Keratinocyte (primary cell): ENCODE data around the gene A3GALT2. TPM values are rescaled to one million over a fixed set of nuclear protein-coding genes. Genes with fewer than 3 reads are reported as not detected.

Experiments used
- DNase-seq: peaks from one replicate; pipeline ENCODE4 v3.0.0-alpha.2; 2011; ENCODE audit warnings: low read depth, missing footprints, low spot score
- FAIRE-seq: peaks from 2 replicates; lab custom pipeline; 2011; peaks lifted over from hg19 to GRCh38; lab: Jason Lieb, UNC
- H2AFZ ChIP-seq: 2 replicates; pipeline ENCODE4 v1.6.0; 2012; ENCODE audit warnings: low read length, control low read depth, inconsistent platforms; ENCODE audit not compliant: control insufficient read depth
- H3K27ac ChIP-seq: 2 replicates; pipeline ENCODE4 v1.5.1; 2011; ENCODE audit warnings: low read length; ENCODE audit not compliant: control insufficient read depth, insufficient read depth
- H3K27me3 ChIP-seq: 3 replicates; pipeline ENCODE4 v1.6.0; 2011; ENCODE audit warnings: low read length; ENCODE audit not compliant: control insufficient read depth, insufficient read depth; ENCODE audit errors: extremely low read depth
- H3K36me3 ChIP-seq, 2 experiments: 2 replicates in 1 of 2; 3 replicates in 1 of 2; pipeline ENCODE4 v1.5.1; 2011; ENCODE audit warnings: low read length in 2 of 2, mild to moderate bottlenecking in 1 of 2; ENCODE audit not compliant: control insufficient read depth in 2 of 2, insufficient read depth in 2 of 2; ENCODE audit errors: extremely low read depth in 1 of 2
- H3K4me1 ChIP-seq: 3 replicates; pipeline ENCODE4 v1.5.1; 2011; ENCODE audit warnings: low read length; ENCODE audit not compliant: control insufficient read depth, insufficient read depth; ENCODE audit errors: extremely low read depth
- H3K4me2 ChIP-seq: 3 replicates; pipeline ENCODE4 v1.6.0; 2011; ENCODE audit warnings: low read depth, low read length; ENCODE audit not compliant: control insufficient read depth, insufficient read depth; ENCODE audit errors: extremely low read depth
- H3K4me3 ChIP-seq, 3 experiments: fragments of 200-600 bp in 1 of 3; sonication (generic) in 1 of 3; 2 replicates in 2 of 3; 3 replicates in 1 of 3; pipeline ENCODE4 v1.5.1; 2011 to 2016; ENCODE audit warnings: low read length in 3 of 3, mild to moderate bottlenecking in 3 of 3, control low read depth in 2 of 3, inconsistent platforms in 1 of 3, low read depth in 1 of 3, mixed read lengths in 1 of 3, mixed run types in 1 of 3, moderate library complexity in 1 of 3; ENCODE audit not compliant: control insufficient read depth in 2 of 3, insufficient read depth in 2 of 3; ENCODE audit errors: extremely low read depth in 1 of 3
- H3K79me2 ChIP-seq: 2 replicates; pipeline ENCODE4 v1.6.0; 2012; ENCODE audit warnings: low read length; ENCODE audit not compliant: control insufficient read depth, insufficient read depth
- H3K9ac ChIP-seq: 3 replicates; pipeline ENCODE4 v1.6.0; 2011; ENCODE audit warnings: low read length; ENCODE audit not compliant: control insufficient read depth, insufficient read depth; ENCODE audit errors: extremely low read depth
- H3K9me1 ChIP-seq: 3 replicates; pipeline ENCODE4 v1.6.0; 2011; ENCODE audit warnings: low read length; ENCODE audit not compliant: control insufficient read depth, insufficient read depth; ENCODE audit errors: extremely low read depth
- H3K9me3 ChIP-seq: 2 replicates; pipeline ENCODE4 v1.5.1; 2012; ENCODE audit warnings: low read depth, low read length; ENCODE audit not compliant: control insufficient read depth
- H4K20me1 ChIP-seq: 3 replicates; pipeline ENCODE4 v1.6.0; 2011; ENCODE audit warnings: low read length; ENCODE audit not compliant: control insufficient read depth, insufficient read depth; ENCODE audit errors: extremely low read depth
- CTCF ChIP-seq, 3 experiments: IDR thresholded peaks in 1 of 3; conservative IDR thresholded peaks in 1 of 3; optimal IDR thresholded peaks in 1 of 3; 2 replicates in 2 of 3; 3 replicates in 1 of 3; pipeline versions ENCODE3 to v1.5.1; 2011; ENCODE audit warnings: low read length in 3 of 3, mild to moderate bottlenecking in 3 of 3, moderate library complexity in 2 of 3, control low read depth in 1 of 3, inconsistent platforms in 1 of 3; ENCODE audit not compliant: insufficient read depth in 2 of 3; ENCODE audit errors: extremely low read depth in 1 of 3
- EZH2 ChIP-seq: IDR thresholded peaks from one replicate; pipeline ENCODE4 v1.6.1; 2012; ENCODE audit warnings: inconsistent platforms, mild to moderate bottlenecking, low read length, moderate library complexity
- dilution Hi-C: fragments of 300-500 bp; cut with MboI; formaldehyde crosslinking; loops from one replicate; pipeline ENCODE4 v1.7.0; 2020; ENCODE audit warnings: low sequenced_read_pairs; ENCODE audit not compliant: extremely low pct_ligation_motif_present
- polyA plus RNA-seq, 5 experiments: library from polyadenylated mRNA; depleted of rRNA in 3 of 5; stranded (reverse) in 3 of 5; stranded (forward) in 1 of 5; unstranded in 1 of 5; fragments of >200 nt; gene quantifications; 1 replicate in 1 of 5; 2 replicates in 3 of 5; 3 replicates in 1 of 5; pipeline versions ENCODE4 v1.2.1 to v1.2.3, GENCODE V29; 2011 to 2012; ENCODE audit warnings: missing spikeins in 2 of 5, low read depth in 1 of 5, low replicate concordance in 1 of 5

The A3GALT2 gene
- polyA plus RNA-seq, 1 donor (not counting 4 experiments of a cell fraction or from before 2014, with no cell fraction given), result not detected

- dilution Hi-C loops, result no loop called here
- Histone ChIP-seq H3K9me1 (no peaks in the 10 kb centered on the region), H3K9me3 (no peaks in the 10 kb centered on the region), H3K9ac (peak overlapping the region; percentile 69), H3K27me3 (no peaks in the 10 kb centered on the region), H3K27ac (peak overlapping the region; percentile 69), H3K4me2 (peak overlapping the region; percentile 90), H3K4me3 (peak overlapping the region; percentile 69 to 82 (median 79)), H3K4me1 (peaks cover 58% of the 10 kb centered on the region), H2AFZ (no peak overlapping the region), H3K79me2 (peaks cover 75% of the 10 kb centered on the region), H3K36me3 (peaks cover 11 to 27% of the 10 kb centered on the region in 2 experiments), H4K20me1 (peaks cover 13% of the 10 kb centered on the region)
- no peak for TF ChIP-seq EZH2
- TF ChIP-seq CTCF (optimal IDR thresholded peaks at IDR 0.05 in 1 of 3, IDR thresholded peaks at IDR 0.05 in 1 of 3, conservative IDR thresholded peaks at IDR 0.05 in 1 of 3; ENCODE audit: extremely low read depth in 1 of 3, insufficient read depth in 2 of 3, low read length in 3 of 3), result no peak
- DNase-seq (peak; percentile 75), FAIRE-seq (peak; percentile 95)
These were observed 26.2 kb upstream of the A3GALT2 start for GRCh38 chr1:33346927-33347649.

- Histone ChIP-seq H2AFZ (no peak overlapping the region), H3K4me1 (peaks cover 64% of the 10 kb centered on the region), H3K9me3 (no peaks in the 10 kb centered on the region), H3K36me3 (peaks cover 15 to 32% of the 10 kb centered on the region in 2 experiments), H3K4me2 (peak overlapping the region; percentile 90), H4K20me1 (peaks cover 18% of the 10 kb centered on the region), H3K27ac (peak overlapping the region; percentile 69), H3K27me3 (no peaks in the 10 kb centered on the region), H3K4me3 (peak overlapping the region; percentile 69 to 82 (median 79)), H3K79me2 (peaks cover 81% of the 10 kb centered on the region), H3K9me1 (peaks cover 3% of the 10 kb centered on the region), H3K9ac (peak overlapping the region; percentile 69)
- dilution Hi-C loops, result no loop called here
- DNase-seq, result no peak
- FAIRE-seq, result no peak
- TF ChIP-seq CTCF (optimal IDR thresholded peaks at IDR 0.05 in 1 of 3, IDR thresholded peaks at IDR 0.05 in 1 of 3, conservative IDR thresholded peaks at IDR 0.05 in 1 of 3; ENCODE audit: extremely low read depth in 1 of 3, insufficient read depth in 2 of 3, low read length in 3 of 3), result no peak
- TF ChIP-seq EZH2, result no peak
These were observed 25.6 kb upstream of the A3GALT2 start for GRCh38 chr1:33346533-33346926.
